ENCODE measurements around the gene CACNA1C. TPM values are rescaled to one million over a fixed set of nuclear protein-coding genes. Genes with fewer than 3 reads are reported as not detected.

The CACNA1C gene
- polyA plus RNA-seq, 1 of the 3 experiments (the other 2 are of a cell fraction), result 1.5 TPM

- TF ChIP-seq, protein P1, sequence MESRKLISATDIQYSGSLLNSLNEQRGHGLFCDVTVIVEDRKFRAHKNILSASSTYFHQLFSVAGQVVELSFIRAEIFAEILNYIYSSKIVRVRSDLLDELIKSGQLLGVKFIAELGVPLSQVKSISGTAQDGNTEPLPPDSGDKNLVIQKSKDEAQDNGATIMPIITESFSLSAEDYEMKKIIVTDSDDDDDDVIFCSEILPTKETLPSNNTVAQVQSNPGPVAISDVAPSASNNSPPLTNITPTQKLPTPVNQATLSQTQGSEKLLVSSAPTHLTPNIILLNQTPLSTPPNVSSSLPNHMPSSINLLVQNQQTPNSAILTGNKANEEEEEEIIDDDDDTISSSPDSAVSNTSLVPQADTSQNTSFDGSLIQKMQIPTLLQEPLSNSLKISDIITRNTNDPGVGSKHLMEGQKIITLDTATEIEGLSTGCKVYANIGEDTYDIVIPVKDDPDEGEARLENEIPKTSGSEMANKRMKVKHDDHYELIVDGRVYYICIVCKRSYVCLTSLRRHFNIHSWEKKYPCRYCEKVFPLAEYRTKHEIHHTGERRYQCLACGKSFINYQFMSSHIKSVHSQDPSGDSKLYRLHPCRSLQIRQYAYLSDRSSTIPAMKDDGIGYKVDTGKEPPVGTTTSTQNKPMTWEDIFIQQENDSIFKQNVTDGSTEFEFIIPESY (IDR thresholded peaks at IDR 0.05; ENCODE audit: borderline replicate concordance, low read depth), result no peak
- TF ChIP-seq JUND (IDR thresholded peaks at IDR 0.05) (no peak), RAD21 (IDR thresholded peaks at IDR 0.05; ENCODE audit: low read length) (no peak), FOXM1 (IDR thresholded peaks at IDR 0.05; ENCODE audit: low read depth) (no peak), USF2 (IDR thresholded peaks at IDR 0.05; ENCODE audit: borderline replicate concordance, low read depth, low read length) (no peak)
These were observed 596.6 kb downstream of the CACNA1C start (continued) for GRCh38 chr12:2649201-2650030.

- Histone ChIP-seq H3K36me3 (replicated peaks in 1 of 2; ENCODE audit: control insufficient read depth in 1 of 2, insufficient read depth in 2 of 2, low read length in 1 of 2) (peaks cover 0 to 6% of the 10 kb centered on the region in 2 experiments), H3K4me3 (ENCODE audit: low read depth in 2 of 2, low read length in 1 of 2) (no peak overlapping the region), H3K79me2 (ENCODE audit: insufficient read depth) (no peaks in the 10 kb centered on the region), H3F3A (replicated peaks; ENCODE audit: insufficient read depth) (no peaks in the 10 kb centered on the region), H3K4me1 (ENCODE audit: control insufficient read depth in 1 of 2, insufficient read depth in 2 of 2, low read depth in 1 of 2, low read length in 1 of 2) (no peaks in the 10 kb centered on the region; a peak in 1 of 4 replicates), H3K27me3 (ENCODE audit: insufficient read depth) (no peaks in the 10 kb centered on the region), H3K9me2 (no peaks in the 10 kb centered on the region), H3K9me3 (no peaks in the 10 kb centered on the region), H3K9ac (no peak overlapping the region), H2AFZ (ENCODE audit: low read depth) (no peak overlapping the region), H4K20me1 (ENCODE audit: insufficient read depth) (no peaks in the 10 kb centered on the region), H3K4me2 (no peak overlapping the region), H3K27ac (ENCODE audit: low read depth in 2 of 2, low read length in 1 of 2) (no peak overlapping the region)
- ChIA-PET CTCF (interaction anchor here (1.4 kb wide), 1 partner anchor 67 kb away, joined by 5 read pairs; no protein-coding TSS in a partner anchor), POLR2A (no interaction called here)
- WGBS (ENCODE audit: low lambda C conversion rate), result 72% methylated on average over 15 of the region's 17 CpGs
- TF ChIP-seq EP300 (IDR thresholded peaks at IDR 0.05; ENCODE audit: borderline replicate concordance in 1 of 2, low read depth in 1 of 2, low read length in 1 of 2) (no peak), REST (IDR thresholded peaks at IDR 0.05; ENCODE audit: low read depth, low read length) (no peak), MXI1 (IDR thresholded peaks at IDR 0.05; ENCODE audit: low read depth, low read length) (no peak), POLR2AphosphoS5 (IDR thresholded peaks at IDR 0.05; ENCODE audit: low read depth, low read length) (no peak), FOSL2 (IDR thresholded peaks at IDR 0.05; ENCODE audit: borderline replicate concordance, low read depth) (no peak), RCOR1 (IDR thresholded peaks at IDR 0.05; ENCODE audit: low read length) (no peak)
- TF ChIP-seq, protein P2, sequence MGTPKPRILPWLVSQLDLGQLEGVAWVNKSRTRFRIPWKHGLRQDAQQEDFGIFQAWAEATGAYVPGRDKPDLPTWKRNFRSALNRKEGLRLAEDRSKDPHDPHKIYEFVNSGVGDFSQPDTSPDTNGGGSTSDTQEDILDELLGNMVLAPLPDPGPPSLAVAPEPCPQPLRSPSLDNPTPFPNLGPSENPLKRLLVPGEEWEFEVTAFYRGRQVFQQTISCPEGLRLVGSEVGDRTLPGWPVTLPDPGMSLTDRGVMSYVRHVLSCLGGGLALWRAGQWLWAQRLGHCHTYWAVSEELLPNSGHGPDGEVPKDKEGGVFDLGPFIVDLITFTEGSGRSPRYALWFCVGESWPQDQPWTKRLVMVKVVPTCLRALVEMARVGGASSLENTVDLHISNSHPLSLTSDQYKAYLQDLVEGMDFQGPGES (IDR thresholded peaks at IDR 0.05; ENCODE audit: low read depth, low read length), result no peak
- DNase-seq, result no peak
These were observed 597.7 kb downstream of the CACNA1C start for GRCh38 chr12:2650261-2651067.
